Activated naive CD8-positive, alpha-beta T cell treated with anti-CD3 and anti-CD28 coated beads, Interleukin-2, amount 50 U/mL, for 16 hours (primary cell): ENCODE data around the gene ANGPT4.
"Not testable (repeated sequence)": the region's sequence is repeated elsewhere in the genome, so short reads cannot be mapped to it uniquely, and the experiment has no call there.

Experiments used
- DNase-seq: peaks from one replicate; pipeline ENCODE4 v3.0.0-alpha.2; 2020; ENCODE audit warnings: low read depth, low spot score

The ANGPT4 gene

GRCh38 chr20:875115-875514, 41.0 kb downstream of the ANGPT4 start:
- DNase-seq: no peak

GRCh38 chr20:873875-874607, 42.1 kb downstream of the ANGPT4 start:
- DNase-seq: no peak

GRCh38 chr20:872855-873520, 43.1 kb downstream of the ANGPT4 start:
- DNase-seq: no peak

GRCh38 chr20:871948-872347, 44.2 kb downstream of the ANGPT4 start:
- DNase-seq: no peak

GRCh38 chr20:871436-871835, 44.7 kb downstream of the ANGPT4 start:
- DNase-seq: no peak

GRCh38 chr20:870758-871157, 45.4 kb downstream of the ANGPT4 start:
- no peak for DNase-seq

- DNase-seq: no peak
Measured at GRCh38 chr20:869606-870005, 46.5 kb downstream of the ANGPT4 start.

- no peak for DNase-seq
Measured at GRCh38 chr20:868279-868678, 47.9 kb downstream of the ANGPT4 start.

GRCh38 chr20:865440-865839, 50.7 kb downstream of the ANGPT4 start:
- DNase-seq: no peak

GRCh38 chr20:860891-861290, 55.2 kb downstream of the ANGPT4 start:
- DNase-seq: no peak

- no peak for DNase-seq
Measured at GRCh38 chr20:859751-860231, 56.3 kb downstream of the ANGPT4 start.

GRCh38 chr20:858011-858410, 58.1 kb downstream of the ANGPT4 start:
- DNase-seq: no peak

GRCh38 chr20:856361-856775, 59.8 kb downstream of the ANGPT4 start:
- no peak for DNase-seq

- DNase-seq: no peak
Measured at GRCh38 chr20:855466-856360, 60.4 kb downstream of the ANGPT4 start.

- no peak for DNase-seq
Measured at GRCh38 chr20:854601-855000, 61.5 kb downstream of the ANGPT4 start.

GRCh38 chr20:853406-853996, 62.6 kb downstream of the ANGPT4 start:
- DNase-seq: no peak

- not testable (repeated sequence) for DNase-seq
Measured at GRCh38 chr20:848731-849130, 67.4 kb downstream of the ANGPT4 start.

- DNase-seq: no peak
Measured at GRCh38 chr20:848193-848592, 67.9 kb downstream of the ANGPT4 start.

- no peak for DNase-seq
Measured at GRCh38 chr20:846894-847278, 69.2 kb downstream of the ANGPT4 start.

GRCh38 chr20:845941-846893, 69.9 kb downstream of the ANGPT4 start:
- DNase-seq: no peak
